ENCODE measurements around the gene SLC9A9. TPM values are rescaled to one million over a fixed set of nuclear protein-coding genes. Genes with fewer than 3 reads are reported as not detected.

SLC9A9 gene
- total RNA-seq, 4 donors from 2014 or later, result 10.1 to 27.2 (median 16.7) TPM

GRCh38 chr3:143429628-143430514 lies 418.4 kb downstream of the SLC9A9 start:
- Histone ChIP-seq H3K27me3 (no peaks in the 10 kb centered on the region), H3K36me3 (no peaks in the 10 kb centered on the region), H3K4me1 (peaks cover 0 to 10% (median 0%) of the 10 kb centered on the region in 3 donors), H3K4me3 (no peak overlapping the region), H3K27ac (no peak overlapping the region), H3K9me3 (no peaks in the 10 kb centered on the region)
- 85 to 88% methylated on average over 1 to 2 of the region's 5 CpGs for WGBS, 2 donors (ENCODE audit: low coverage in 1 of 2)
- no peak for TF ChIP-seq POLR2A (IDR thresholded peaks at IDR 0.05)
- no peak for TF ChIP-seq CTCF (IDR thresholded peaks at IDR 0.05)
- no peak for TF ChIP-seq EP300 (IDR thresholded peaks at IDR 0.05)
- TF ChIP-seq POLR2AphosphoS5 (IDR thresholded peaks at IDR 0.05), result no peak
- ATAC-seq, result no peak

- Histone ChIP-seq H3K9me3 (no peaks in the 10 kb centered on the region), H3K4me3 (no peak overlapping the region), H3K4me1 (peaks cover 0 to 10% (median 0%) of the 10 kb centered on the region in 3 donors), H3K36me3 (no peaks in the 10 kb centered on the region), H3K27ac (no peak overlapping the region), H3K27me3 (no peaks in the 10 kb centered on the region)
- TF ChIP-seq EP300 (IDR thresholded peaks at IDR 0.05) (no peak), CTCF (IDR thresholded peaks at IDR 0.05) (no peak), POLR2A (IDR thresholded peaks at IDR 0.05) (no peak), POLR2AphosphoS5 (IDR thresholded peaks at IDR 0.05) (no peak)
- WGBS, 2 donors (ENCODE audit: low coverage in 1 of 2), result 88 to 100% methylated on average over 1 of the region's 1 CpG
- ATAC-seq, result no peak
Measured at GRCh38 chr3:143428294-143428693, 420.0 kb downstream of the SLC9A9 start.

GRCh38 chr3:143427631-143428030 lies 420.6 kb downstream of the SLC9A9 start:
- ATAC-seq, result no peak
- TF ChIP-seq CTCF (IDR thresholded peaks at IDR 0.05) (no peak), EP300 (IDR thresholded peaks at IDR 0.05) (no peak), POLR2AphosphoS5 (IDR thresholded peaks at IDR 0.05) (no peak), POLR2A (IDR thresholded peaks at IDR 0.05) (no peak)
- WGBS, 2 donors (ENCODE audit: low coverage in 1 of 2), result 80% methylated on average over 1 of the region's 1 CpG

GRCh38 chr3:143424874-143425273 lies 423.4 kb downstream of the SLC9A9 start:
- TF ChIP-seq POLR2AphosphoS5 (IDR thresholded peaks at IDR 0.05) (no peak), CTCF (IDR thresholded peaks at IDR 0.05) (no peak), EP300 (IDR thresholded peaks at IDR 0.05) (no peak), POLR2A (IDR thresholded peaks at IDR 0.05) (no peak)
- no peaks in the 10 kb centered on the region for H3K9me3 ChIP-seq
- no peaks in the 10 kb centered on the region for H3K4me1 ChIP-seq
- H3K4me3 ChIP-seq, result no peak overlapping the region
- WGBS, 2 donors (ENCODE audit: low coverage in 1 of 2), result 95 to 100% methylated on average over 1 of the region's 1 CpG
- no peaks in the 10 kb centered on the region for H3K36me3 ChIP-seq
- no peak for ATAC-seq
- H3K27me3 ChIP-seq, result no peaks in the 10 kb centered on the region
- no peak overlapping the region for H3K27ac ChIP-seq

More at GRCh38 chr3:143427631-143428030, 420.6 kb downstream of the SLC9A9 start:
- no peak overlapping the region for H3K27ac ChIP-seq
- H3K4me3 ChIP-seq, result no peak overlapping the region
- no peaks in the 10 kb centered on the region for H3K36me3 ChIP-seq
- no peaks in the 10 kb centered on the region for H3K27me3 ChIP-seq
- H3K4me1 ChIP-seq, result peaks cover 0 to 9% (median 0%) of the 10 kb centered on the region in 3 donors
- no peaks in the 10 kb centered on the region for H3K9me3 ChIP-seq

GRCh38 chr3:143421556-143421955 lies 426.7 kb downstream of the SLC9A9 start:
- TF ChIP-seq POLR2A (IDR thresholded peaks at IDR 0.05) (no peak), CTCF (IDR thresholded peaks at IDR 0.05) (no peak), POLR2AphosphoS5 (IDR thresholded peaks at IDR 0.05) (no peak), EP300 (IDR thresholded peaks at IDR 0.05) (no peak)

More at GRCh38 chr3:143421556-143421955, 426.7 kb downstream of the SLC9A9 start:
- Histone ChIP-seq H3K4me3 (no peak overlapping the region), H3K36me3 (no peaks in the 10 kb centered on the region), H3K27ac (no peak overlapping the region), H3K4me1 (no peaks in the 10 kb centered on the region), H3K27me3 (no peaks in the 10 kb centered on the region), H3K9me3 (no peaks in the 10 kb centered on the region)
- no peak for ATAC-seq
- 83 to 89% methylated on average over 3 of the region's 3 CpGs for WGBS, 2 donors (ENCODE audit: low coverage in 1 of 2)

Measured in gastroesophageal sphincter (tissue), 4 donors.